Astrocyte (in vitro differentiated cells and primary cell): ENCODE measurements around the gene UBE2J2. TPM values are rescaled to one million over a fixed set of nuclear protein-coding genes. Genes with fewer than 3 reads are reported as not detected.

Source experiments
- DNase-seq: peaks from one replicate; pipeline ENCODE4 v3.0.0-alpha.2; 2010; ENCODE audit warnings: low read depth
- FAIRE-seq: peaks from 2 replicates; lab custom pipeline; 2011; peaks lifted over from hg19 to GRCh38; lab: Jason Lieb, UNC
- H2AFZ ChIP-seq: 2 replicates; pipeline ENCODE4 v1.6.0; 2012; ENCODE audit warnings: low read depth, low read length, inconsistent platforms
- H3K27ac ChIP-seq: 2 replicates; pipeline ENCODE4 v1.5.1; 2011; ENCODE audit warnings: low read depth, low read length, inconsistent platforms
- H3K27me3 ChIP-seq: 2 replicates; pipeline ENCODE4 v1.6.0; 2011; ENCODE audit warnings: low read length, inconsistent platforms; ENCODE audit not compliant: insufficient read depth
- H3K36me3 ChIP-seq: 2 replicates; pipeline ENCODE4 v1.5.1; 2011; ENCODE audit warnings: low read length, inconsistent platforms; ENCODE audit not compliant: insufficient read depth
- H3K4me1 ChIP-seq: 2 replicates; pipeline ENCODE4 v1.5.1; 2011; ENCODE audit warnings: low read length, inconsistent platforms; ENCODE audit not compliant: insufficient read depth
- H3K4me2 ChIP-seq: 2 replicates; pipeline ENCODE4 v1.6.0; 2012; ENCODE audit warnings: low read length, inconsistent platforms
- H3K4me3 ChIP-seq: 2 replicates; pipeline ENCODE4 v1.5.1; 2011; ENCODE audit warnings: low read depth, mild to moderate bottlenecking, low read length, inconsistent platforms; ENCODE audit not compliant: insufficient read depth
- H3K79me2 ChIP-seq: 2 replicates; pipeline ENCODE4 v1.6.0; 2012; ENCODE audit warnings: mild to moderate bottlenecking, low read length, inconsistent platforms; ENCODE audit not compliant: insufficient read depth
- H3K9ac ChIP-seq: 2 replicates; pipeline ENCODE4 v1.6.0; 2012; ENCODE audit warnings: mild to moderate bottlenecking, low read length, inconsistent platforms
- H3K9me3 ChIP-seq: 2 replicates; pipeline ENCODE4 v1.5.1; 2012; ENCODE audit warnings: low read depth, mild to moderate bottlenecking, low read length, inconsistent platforms; ENCODE audit not compliant: insufficient read depth
- H4K20me1 ChIP-seq: 2 replicates; pipeline ENCODE4 v1.6.0; 2012; ENCODE audit warnings: low read length, inconsistent platforms; ENCODE audit not compliant: insufficient read depth
- H3K27ac Mint-ChIP-seq: one replicate; pipeline ENCODE4 v1.8.0; 2021; ENCODE audit warnings: mild to moderate bottlenecking, mixed read lengths; ENCODE audit not compliant: unreplicated experiment
- H3K27me3 Mint-ChIP-seq: one replicate; pipeline ENCODE4 v1.8.0; 2021; ENCODE audit warnings: low read depth, mixed read lengths; ENCODE audit not compliant: unreplicated experiment
- H3K36me3 Mint-ChIP-seq: one replicate; pipeline ENCODE4 v1.8.0; 2021; ENCODE audit warnings: low read depth, mixed read lengths; ENCODE audit not compliant: unreplicated experiment
- H3K4me1 Mint-ChIP-seq: one replicate; pipeline ENCODE4 v1.8.0; 2021; ENCODE audit warnings: low read depth, mixed read lengths; ENCODE audit not compliant: unreplicated experiment
- H3K4me3 Mint-ChIP-seq: one replicate; pipeline ENCODE4 v1.8.0; 2021; ENCODE audit warnings: mild to moderate bottlenecking, moderate library complexity, mixed read lengths; ENCODE audit not compliant: unreplicated experiment
- H3K9me3 Mint-ChIP-seq: one replicate; pipeline ENCODE4 v1.8.0; 2021; ENCODE audit warnings: mild to moderate bottlenecking, mixed read lengths; ENCODE audit not compliant: unreplicated experiment
- CTCF ChIP-seq: IDR thresholded peaks from 2 replicates; pipeline ENCODE4 v1.5.1; 2011; ENCODE audit warnings: low read depth, mild to moderate bottlenecking, inconsistent platforms, low read length, moderate library complexity; ENCODE audit not compliant: insufficient read depth
- EZH2 ChIP-seq: IDR thresholded peaks from 2 replicates; pipeline ENCODE4 v1.6.1; 2012; ENCODE audit warnings: mild to moderate bottlenecking, low read length, inconsistent platforms; ENCODE audit not compliant: insufficient read depth
- total RNA-seq: library from RNA; stranded (reverse); gene quantifications from 2 replicates; pipeline ENCODE4 v1.2.1, GENCODE V29; 2021

The UBE2J2 gene
- total RNA-seq, 1 donor from 2014 or later = 67.4 TPM

- TF ChIP-seq EZH2 (no peak), CTCF (no peak)
- Mint-ChIP-seq H3K27me3 (no peaks in the 10 kb centered on the region), H3K4me1 (peaks cover 7% of the 10 kb centered on the region), H3K36me3 (peaks cover 19% of the 10 kb centered on the region), H3K9me3 (no peaks in the 10 kb centered on the region), H3K27ac (no peak overlapping the region), H3K4me3 (no peak overlapping the region)
- Histone ChIP-seq H4K20me1 (peaks cover 69% of the 10 kb centered on the region), H3K79me2 (peaks cover 83% of the 10 kb centered on the region), H3K27me3 (no peaks in the 10 kb centered on the region), H3K9me3 (no peaks in the 10 kb centered on the region), H3K27ac (no peak overlapping the region), H3K4me1 (peaks cover 14% of the 10 kb centered on the region), H3K36me3 (peaks cover 3% of the 10 kb centered on the region), H3K4me3 (no peak overlapping the region), H3K4me2 (no peak overlapping the region), H2AFZ (no peak overlapping the region), H3K9ac (no peak overlapping the region)
- no peak for FAIRE-seq
- no peak for DNase-seq
Observed at GRCh38 chr1:1227386-1227785, 46.3 kb downstream of the UBE2J2 start.

GRCh38 chr1:1226566-1227362 lies 46.9 kb downstream of the UBE2J2 start:
- no peak for DNase-seq
- H3K9ac ChIP-seq = no peak overlapping the region
- H3K9me3 ChIP-seq = no peaks in the 10 kb centered on the region
- Mint-ChIP-seq H3K27ac (no peak overlapping the region), H3K27me3 (no peaks in the 10 kb centered on the region), H3K4me1 (peaks cover 7% of the 10 kb centered on the region), H3K9me3 (no peaks in the 10 kb centered on the region), H3K4me3 (no peak overlapping the region), H3K36me3 (peaks cover 21% of the 10 kb centered on the region)
- H3K36me3 ChIP-seq = peaks cover 3% of the 10 kb centered on the region
- H3K27me3 ChIP-seq = no peaks in the 10 kb centered on the region
- TF ChIP-seq EZH2 = no peak
- TF ChIP-seq CTCF = no peak
- no peak overlapping the region for H3K4me2 ChIP-seq
- no peak for FAIRE-seq
- H3K27ac ChIP-seq = no peak overlapping the region
- H3K79me2 ChIP-seq = peaks cover 82% of the 10 kb centered on the region
- H3K4me3 ChIP-seq = no peak overlapping the region
- H3K4me1 ChIP-seq = peaks cover 14% of the 10 kb centered on the region
- H4K20me1 ChIP-seq = peaks cover 73% of the 10 kb centered on the region
- H2AFZ ChIP-seq = no peak overlapping the region

GRCh38 chr1:1225913-1226312 lies 47.7 kb downstream of the UBE2J2 start:
- H3K4me2 ChIP-seq = no peak overlapping the region
- FAIRE-seq (no peak), DNase-seq (no peak)
- H3K9ac ChIP-seq = no peak overlapping the region
- peaks cover 20% of the 10 kb centered on the region for H3K36me3 Mint-ChIP-seq
- TF ChIP-seq EZH2 = no peak
- no peak for TF ChIP-seq CTCF
- no peaks in the 10 kb centered on the region for H3K27me3 Mint-ChIP-seq
- no peak overlapping the region for H3K27ac Mint-ChIP-seq
- H3K27ac ChIP-seq = no peak overlapping the region
- no peak overlapping the region for H2AFZ ChIP-seq
- H4K20me1 ChIP-seq = peaks cover 74% of the 10 kb centered on the region
- peaks cover 7% of the 10 kb centered on the region for H3K4me1 Mint-ChIP-seq
- no peaks in the 10 kb centered on the region for H3K27me3 ChIP-seq
- H3K9me3 Mint-ChIP-seq = no peaks in the 10 kb centered on the region
- no peak overlapping the region for H3K4me3 ChIP-seq
- H3K4me3 Mint-ChIP-seq = no peak overlapping the region
- peaks cover 74% of the 10 kb centered on the region for H3K79me2 ChIP-seq
- H3K4me1 ChIP-seq = peaks cover 11% of the 10 kb centered on the region
- peaks cover 3% of the 10 kb centered on the region for H3K36me3 ChIP-seq
- no peaks in the 10 kb centered on the region for H3K9me3 ChIP-seq
